HG03457 (cell line): ENCODE results near the gene TANC1.

Source experiments
- ATAC-seq: cut with Tn5 transposase; IDR thresholded peaks from one replicate; pipeline ENCODE4 v1.9.1; 2021; ENCODE audit warnings: moderate number of reproducible peaks; ENCODE audit not compliant: unreplicated experiment

Gene TANC1

DNA sequence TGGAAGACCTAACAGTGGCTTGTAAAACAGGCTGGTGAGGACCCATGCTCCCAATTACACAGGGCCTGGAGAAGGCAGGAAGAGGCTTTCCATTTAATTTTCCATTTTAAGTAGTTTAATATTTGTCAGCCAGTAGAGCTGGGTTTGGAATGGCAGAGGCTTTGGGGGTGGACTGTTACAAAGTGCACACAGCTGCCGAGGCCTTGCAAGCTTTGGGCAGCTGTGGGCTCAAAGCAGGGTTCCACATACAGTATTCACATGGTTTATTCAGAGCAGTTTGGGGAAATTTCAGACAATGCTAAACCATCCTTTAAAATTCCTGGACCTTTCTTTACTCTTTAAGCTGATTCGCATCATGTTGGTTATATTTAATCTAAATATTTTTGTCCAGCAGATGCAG is 185.5 kb downstream of the TANC1 start:
- no peak for ATAC-seq

DNA sequence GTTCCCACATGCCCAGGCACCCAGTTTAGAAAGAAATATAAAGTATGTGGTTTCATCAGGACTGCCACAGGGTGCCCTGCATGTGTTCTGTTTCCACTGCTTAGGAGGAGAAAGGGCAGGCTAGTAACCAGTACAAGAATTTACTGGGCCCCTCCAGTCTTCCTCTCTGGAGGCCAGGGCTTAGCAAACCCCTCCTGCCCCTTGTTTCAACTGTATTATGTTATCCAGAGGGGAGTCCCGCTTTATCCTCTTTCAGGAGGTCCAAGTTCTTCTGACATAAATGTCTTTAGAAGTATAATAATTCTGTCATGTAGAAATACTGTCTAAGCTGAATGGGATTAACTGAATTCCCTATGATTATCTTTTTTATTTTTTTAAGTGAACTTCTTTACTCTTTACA is 185.9 kb downstream of the TANC1 start:
- ATAC-seq = no peak

DNA sequence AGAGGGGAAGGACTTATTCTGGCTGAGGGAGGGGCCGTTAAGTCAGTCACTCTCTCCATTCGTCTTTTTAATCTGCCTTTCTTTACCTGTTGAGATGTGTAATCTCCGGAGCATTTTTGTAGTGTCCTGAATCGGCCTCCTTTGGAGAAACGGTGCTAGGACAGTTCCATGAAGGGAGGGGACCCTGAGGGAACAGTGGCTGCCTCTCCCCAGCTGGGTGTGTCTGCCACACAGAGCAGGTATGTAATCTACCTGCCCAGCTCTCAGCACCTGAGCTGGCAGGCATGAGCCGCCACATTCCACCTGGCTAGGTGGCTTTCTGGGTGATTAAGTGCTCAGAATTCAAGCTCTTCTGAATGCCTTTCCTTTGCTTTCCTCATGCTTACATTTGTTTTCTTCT is 186.9 kb downstream of the TANC1 start:
- no peak for ATAC-seq

DNA sequence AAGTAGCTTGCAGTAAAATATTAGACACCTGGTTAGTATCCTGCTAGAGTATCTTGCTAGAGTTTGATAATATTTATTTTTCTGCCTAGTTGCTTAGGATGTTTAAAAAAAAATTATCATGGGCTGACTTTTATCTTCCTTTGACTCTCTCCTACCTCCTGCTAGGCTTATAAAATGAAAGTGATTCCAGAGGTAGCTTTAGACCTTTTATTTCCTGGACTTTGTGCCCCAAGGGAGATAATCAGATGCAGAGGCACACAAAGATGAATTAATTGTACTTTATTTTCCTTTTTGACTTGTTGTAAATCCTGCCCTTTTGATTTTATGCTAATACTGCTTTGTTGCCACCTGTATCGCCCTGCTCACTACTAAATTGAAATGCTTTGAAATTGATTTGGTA is 187.4 kb downstream of the TANC1 start:
- ATAC-seq = no peak

DNA sequence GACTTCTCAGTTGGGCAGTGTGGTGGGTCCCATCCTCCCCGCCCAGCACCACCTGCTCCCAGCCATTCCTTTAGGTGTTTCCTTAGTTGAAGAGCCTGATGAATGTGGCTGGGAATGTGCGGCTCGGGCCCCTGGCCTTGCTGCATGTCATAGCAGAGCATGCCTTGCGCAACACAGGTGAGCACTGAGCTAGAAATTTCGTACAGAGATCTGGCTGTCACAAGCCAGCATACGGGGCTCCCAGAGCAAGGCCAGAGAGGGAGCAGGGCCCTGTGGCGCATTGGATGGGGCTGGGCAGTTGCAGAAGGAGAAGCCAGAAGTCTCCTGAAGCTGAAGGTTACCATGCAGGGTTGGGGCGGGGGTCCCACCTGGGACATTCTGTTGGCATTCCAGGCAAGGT is 188.4 kb downstream of the TANC1 start:
- no peak for ATAC-seq

DNA sequence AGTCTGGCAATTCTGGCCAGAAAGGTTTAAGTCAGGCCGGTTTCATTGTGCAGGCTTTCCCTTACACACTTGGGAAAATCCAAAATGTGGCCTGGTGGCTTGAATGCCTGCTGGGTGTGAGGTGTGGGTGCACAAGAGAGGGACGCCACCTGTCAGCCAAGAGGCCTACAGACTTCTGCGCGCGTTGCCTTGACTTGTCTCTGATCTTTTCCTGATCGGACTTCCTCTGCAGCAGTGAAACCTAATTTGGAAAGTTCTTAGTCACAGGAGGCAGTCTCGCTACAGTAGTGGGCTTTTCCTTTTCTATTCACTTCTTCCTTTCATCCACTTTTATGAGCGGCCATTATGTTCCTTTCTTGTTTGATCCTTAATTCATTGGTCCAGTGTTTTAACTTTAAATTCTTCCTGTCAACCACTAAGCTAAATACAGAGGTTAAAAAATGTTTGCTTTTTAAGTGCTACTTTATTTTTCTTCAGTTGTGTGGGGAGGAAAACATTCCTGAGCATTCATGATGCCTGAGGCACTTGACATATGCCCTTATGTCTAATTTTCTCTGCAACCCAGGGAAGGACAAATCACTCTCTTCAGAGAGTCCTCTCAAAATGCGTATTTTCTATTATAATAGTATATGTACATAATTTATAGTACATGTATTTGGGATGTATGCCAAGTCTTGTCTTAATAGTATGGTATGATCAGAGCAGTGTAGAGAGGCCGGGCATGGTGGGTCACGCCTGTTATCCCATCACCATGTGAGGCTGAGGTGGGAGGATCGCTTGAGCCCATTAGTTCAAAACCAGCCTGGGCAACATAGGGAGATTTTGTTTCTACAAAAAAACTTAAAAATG is 189.1 kb downstream of the TANC1 start:
- no peak for ATAC-seq

DNA sequence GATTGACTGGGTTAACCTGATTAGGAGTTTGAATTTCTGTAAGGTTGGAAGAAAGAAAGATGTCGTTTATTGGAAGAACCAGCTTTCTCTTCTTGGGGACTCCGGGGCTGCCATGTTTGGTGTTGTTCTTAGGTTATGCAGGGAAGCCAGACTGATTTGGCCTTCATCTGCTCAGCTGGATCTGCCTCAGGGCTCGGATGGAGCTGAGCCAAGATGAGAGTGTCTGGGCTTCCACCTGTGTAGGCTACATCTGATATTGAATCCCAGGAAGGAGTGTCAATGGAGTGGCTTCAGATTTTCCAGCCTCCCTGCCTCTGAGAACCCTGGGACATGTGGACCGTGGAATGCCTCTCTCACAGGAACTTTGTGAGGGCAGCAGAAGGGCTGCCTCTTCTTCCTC is 192.0 kb downstream of the TANC1 start:
- ATAC-seq = no peak

DNA sequence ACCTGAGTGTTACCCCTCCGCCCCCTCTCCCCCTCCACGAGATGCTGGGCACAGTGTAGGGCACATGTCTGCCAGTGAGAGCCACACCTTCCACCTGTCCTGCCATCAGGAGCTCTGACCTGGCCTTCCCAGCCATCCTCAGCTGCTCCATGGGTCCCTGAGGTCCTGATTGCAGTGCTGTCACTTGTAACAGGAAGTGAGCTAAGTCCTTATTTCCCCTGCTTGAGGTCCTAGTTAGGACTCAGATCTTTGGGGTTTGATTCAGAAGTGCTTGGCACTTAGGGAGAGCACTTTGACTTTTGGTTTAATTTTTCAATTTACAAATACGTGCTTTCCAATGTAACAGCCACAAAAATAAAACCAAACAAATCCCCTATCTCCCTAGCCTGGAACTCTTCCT is 192.5 kb downstream of the TANC1 start:
- no peak for ATAC-seq

DNA sequence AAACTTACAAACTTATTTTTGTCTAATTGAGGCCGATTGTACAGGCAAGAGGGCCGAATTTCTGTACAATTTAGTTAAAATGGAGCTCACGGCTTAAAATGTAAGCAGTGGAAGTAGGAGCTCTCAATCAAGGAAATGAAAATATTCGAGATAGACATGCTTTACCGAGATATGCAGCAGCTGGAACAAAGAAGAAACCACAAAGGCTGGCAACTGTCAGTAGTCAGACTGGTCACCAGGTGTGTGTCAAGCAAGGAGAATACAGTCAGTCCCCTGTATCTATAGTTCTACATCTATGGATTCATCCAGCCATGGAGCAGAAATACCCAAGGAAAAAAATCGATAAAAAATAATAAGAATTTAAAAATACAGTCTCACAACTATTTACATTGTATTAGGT is 195.5 kb downstream of the TANC1 start:
- ATAC-seq = no peak

DNA sequence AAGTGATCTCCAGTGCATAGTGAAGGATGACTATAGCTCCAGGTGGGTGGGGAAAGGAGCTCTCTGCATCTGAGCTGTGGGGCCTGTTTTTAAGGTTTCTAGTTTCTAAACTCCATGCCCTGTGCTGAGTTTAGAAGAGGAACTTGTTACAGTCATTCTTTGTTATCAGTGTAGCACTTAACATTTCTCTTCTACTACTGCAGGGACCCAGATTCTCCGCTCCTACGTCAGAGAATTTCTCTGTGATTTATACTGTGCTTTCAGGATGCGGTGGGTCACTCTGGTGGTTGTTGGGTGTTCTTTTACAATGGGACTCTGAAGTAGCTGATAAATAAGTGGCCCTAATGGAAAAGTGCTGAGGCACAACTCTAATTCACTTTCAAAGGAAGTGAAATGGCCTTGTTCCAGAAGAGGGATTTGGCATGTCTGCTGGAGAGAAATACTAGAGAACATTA is 196.0 kb downstream of the TANC1 start:
- ATAC-seq = no peak

DNA sequence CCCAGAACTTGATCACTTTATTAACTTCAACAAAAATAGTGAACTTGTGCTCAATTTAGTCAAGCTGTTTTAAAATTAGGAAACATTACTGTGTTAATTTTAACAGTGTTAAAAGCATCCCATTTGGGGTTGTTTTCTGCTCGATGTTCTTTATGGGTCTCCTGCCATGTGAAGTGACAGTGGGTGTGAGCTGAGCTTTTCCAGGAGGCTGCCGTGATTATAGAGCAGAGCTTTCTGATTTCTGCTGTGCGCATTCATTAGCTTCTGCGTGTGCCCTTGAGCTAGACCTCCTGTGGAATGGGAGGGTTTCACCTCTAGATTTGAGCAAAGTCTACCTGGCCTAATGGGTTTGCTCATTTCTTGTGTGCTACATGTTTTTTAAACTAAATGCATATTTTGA is 196.6 kb downstream of the TANC1 start:
- no peak for ATAC-seq

DNA sequence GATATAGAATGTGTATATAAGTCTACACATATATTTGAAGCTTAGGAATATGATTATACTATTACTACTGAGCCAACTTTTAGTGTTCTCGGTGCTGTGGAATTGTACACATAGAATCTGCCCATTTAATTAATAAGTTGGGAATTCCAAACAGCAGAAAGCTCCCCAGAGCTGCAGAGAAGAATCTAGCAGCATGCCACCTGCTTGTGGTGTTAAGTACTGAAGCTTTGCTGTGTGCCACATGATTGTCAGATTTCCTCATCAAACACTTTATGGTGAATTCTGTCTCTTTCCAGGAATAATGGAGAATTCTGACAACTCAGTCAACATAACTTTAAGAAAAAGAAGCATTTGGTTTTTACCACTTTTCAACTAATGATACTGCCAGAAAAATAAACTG is 200.3 kb downstream of the TANC1 start:
- no peak for ATAC-seq

DNA sequence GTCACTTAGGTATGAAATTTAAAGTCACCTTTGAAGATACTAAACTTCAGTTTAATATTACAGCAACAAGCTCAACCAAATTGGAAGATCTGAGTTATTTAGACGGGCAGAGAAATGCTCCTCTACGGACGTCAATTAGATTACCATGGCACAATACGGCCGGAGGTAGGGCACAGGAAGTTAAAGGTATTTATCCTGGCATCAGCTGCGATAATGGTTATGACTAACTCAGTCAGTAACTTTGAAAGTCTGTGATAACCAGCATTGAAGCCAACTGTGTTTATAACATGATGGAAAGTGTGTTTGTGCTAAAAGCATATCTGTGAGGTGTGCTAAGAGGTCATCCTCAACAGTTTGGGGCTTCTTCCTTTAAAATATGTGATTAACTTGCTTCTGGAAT is 200.7 kb downstream of the TANC1 start:
- ATAC-seq = no peak

DNA sequence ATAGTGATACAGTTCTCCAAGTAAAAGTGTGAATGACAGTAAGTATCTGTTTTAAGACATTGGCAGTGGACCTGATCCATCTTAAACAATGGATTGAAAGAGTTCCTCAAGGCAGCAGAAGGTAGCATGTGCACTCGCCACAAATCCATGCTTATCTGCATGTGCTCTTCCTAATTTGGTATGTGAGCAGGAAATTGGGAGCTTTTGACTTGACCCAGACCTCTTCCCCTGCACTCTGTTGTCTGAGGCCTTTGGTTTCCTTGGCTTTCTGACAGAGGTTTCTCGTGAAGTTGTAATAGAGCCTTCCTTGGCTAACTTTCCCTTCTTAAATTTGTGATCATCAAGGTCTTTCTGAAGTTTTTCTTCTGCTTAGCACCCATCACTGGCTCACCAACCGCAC is 204.0 kb downstream of the TANC1 start:
- no peak for ATAC-seq

DNA sequence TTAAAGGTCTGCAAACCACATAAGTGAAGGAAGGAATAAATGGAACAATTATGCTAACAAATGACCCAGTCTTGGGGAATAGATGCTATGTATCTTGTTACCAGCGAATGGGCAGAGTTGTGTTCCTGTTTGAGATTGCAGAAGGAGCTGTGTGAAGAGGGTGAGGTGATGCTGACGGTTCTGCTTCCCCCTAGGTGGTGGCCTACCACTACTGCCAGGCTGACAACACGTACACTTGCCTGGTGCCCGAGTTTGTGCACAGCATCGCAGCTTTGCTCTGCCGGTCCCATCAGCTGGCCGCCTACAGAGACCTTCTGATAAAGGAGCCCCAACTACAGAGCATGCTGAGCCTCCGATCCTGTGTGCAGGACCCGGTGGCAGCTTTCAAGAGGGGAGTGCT is 206.3 kb downstream of the TANC1 start:
- no peak for ATAC-seq

DNA sequence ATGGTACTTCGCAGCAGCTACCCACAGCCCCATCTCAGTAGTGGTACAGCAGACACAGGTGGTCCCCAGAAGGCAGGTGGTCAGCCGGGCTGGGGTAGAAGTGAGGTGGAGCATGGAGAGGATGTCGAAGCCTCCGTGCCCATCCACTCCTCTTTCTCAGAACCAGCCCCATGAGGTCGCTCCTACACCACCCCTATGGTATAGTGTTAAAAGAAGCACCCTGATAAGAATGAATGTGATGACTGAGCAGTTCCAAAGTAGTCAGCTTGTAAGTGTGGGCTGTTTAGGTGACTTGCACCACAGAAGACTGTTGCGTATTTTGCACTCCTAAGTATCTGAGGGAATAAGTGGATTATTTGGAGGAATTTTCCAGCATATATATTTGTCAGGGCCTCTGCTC is 206.7 kb downstream of the TANC1 start:
- no peak for ATAC-seq

DNA sequence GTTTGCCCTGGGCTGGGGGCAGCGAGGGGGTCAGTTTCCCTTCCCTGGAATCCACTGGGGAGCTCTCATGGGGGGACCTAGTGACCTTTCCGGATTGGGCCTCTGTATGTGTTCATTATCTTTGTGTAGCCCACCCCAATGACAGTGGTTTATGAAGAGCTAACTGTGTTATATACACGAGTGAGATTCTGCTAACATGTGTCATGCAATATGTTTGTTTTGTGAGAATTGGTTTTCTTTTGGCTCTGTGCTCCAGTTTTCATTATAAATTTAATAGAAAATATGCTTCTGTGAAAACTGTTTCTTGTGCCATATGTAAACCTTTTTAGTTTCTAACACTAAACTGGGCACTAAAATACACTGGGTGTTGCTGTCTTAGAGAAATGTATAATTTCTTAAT is 207.5 kb downstream of the TANC1 start:
- no peak for ATAC-seq

DNA sequence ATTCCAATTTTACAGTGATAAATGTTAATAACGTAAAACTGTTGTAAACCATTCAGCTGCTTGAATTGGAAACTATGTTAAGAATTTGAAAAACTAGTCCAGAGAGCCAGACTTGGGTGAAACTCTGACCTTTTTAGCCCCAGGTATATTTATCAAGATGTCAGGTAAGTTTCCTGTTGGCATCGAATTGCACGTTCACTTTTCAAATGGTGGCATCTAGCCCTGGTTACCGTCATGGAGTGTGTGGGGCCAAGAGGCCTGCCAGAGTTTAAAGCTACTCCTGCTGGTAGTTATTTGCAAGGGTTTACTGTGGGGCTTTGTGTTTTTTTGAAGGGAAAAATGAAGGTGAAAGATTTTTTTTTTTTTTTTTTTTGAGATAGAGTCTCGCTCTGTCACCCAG is 208.1 kb downstream of the TANC1 start:
- ATAC-seq = no peak

DNA sequence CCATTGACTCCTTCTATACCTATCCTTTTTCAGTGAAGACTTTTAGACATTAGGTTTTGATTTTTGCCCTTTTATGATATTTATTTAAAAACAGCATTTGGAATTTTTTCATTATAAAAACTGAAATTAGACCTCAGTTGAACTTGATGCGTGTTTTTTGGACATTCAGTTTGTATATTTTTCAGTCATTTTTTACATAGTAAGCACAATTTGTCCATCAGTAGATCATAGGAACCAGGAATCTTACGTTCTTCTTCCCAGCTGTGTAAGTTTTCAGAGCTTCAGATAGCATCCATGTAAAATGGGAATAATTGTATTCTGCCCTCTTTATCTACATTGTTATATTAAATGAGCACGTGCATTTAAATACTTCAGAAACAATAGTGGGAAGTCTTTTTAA is 208.9 kb downstream of the TANC1 start:
- ATAC-seq = no peak

DNA sequence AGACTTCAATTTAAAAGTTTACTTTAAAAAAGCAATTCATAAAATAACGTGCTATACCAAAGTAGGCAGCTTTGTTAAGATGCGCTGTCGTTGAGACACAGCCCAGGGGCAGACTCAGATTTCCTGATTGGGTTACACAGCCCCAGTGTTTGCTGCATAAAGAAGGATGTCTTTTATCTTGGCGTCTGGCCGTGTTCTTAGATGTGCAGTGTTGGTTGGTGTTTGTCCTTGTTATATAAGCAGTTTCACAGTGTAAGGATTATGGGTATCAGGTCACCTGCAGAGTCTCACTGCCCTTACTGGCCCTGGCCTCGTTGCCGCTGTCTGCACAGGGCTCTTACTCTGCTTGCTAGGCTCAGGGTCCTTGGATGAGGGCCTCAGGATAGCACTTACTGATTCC is 209.5 kb downstream of the TANC1 start:
- ATAC-seq = no peak

DNA sequence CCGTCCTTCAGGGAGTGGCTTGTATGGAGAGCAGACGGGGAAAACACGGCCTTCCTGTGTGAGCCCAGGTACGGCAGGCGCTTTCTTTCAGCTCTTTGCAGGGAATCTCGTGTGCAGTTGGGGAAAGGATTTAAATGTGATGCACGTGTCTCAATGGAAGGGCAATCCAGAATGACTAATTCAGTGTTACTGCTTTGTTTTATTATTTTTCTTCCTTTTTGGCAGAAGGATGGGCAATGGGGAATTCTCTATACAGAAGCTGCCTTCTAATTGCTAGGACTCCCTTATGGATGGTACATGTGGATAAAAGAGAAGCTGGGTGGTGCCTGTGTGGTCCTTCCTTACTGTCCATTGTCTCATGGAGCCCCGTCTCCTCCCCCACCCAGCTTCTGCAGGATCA is 210.7 kb downstream of the TANC1 start:
- no peak for ATAC-seq

DNA sequence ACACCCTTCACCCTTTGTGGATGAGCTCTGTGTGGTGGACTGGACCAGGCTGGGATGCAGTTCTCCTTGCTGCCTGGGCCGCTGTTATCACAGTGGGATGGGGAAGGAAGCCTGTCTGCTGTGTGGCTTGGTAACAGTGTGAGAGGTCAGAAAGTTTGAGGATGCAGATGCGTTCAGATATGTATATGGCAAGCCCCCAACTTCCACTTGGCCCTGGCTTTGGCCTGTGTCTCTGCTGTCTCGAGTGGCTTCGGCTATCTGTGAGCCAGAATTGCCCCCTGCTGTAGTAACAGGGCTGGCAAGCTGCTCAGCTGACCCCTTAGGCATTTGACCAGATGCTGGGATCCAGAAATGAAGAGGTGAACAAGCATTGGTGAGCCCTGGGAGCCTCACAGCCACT is 211.3 kb downstream of the TANC1 start:
- no peak for ATAC-seq

DNA sequence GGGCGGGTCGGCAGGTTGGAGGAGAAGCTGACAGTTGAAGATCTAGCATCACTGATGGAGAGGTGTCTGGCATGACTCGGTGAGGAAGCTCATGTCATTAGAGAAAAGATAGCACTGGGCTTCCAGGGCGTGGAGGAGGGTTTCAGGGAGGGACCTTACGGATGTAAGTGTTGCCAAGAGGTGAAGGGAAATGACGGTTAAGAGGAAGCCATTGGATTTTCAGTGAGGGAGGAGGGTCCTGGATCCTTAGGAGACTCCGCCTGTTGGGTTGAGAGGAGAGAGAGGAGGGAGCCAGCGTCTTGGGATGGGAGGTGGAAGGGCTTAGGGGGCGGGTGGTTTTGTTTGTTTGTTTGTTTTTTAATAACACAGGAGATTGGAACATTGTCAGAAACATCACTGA is 214.9 kb downstream of the TANC1 start:
- ATAC-seq = no peak
